Mucosa of descending colon (tissue), 3 donors: ENCODE data around the gene BAHD1. TPM values are rescaled to one million over a fixed set of nuclear protein-coding genes. Genes with fewer than 3 reads are reported as not detected.

Experiments used
- ATAC-seq: fragments of 200-7000 bp; cut with Tn5 transposase; one replicate; pipeline ENCODE4 v1.9.1; 2020; ENCODE audit warnings: mild to moderate bottlenecking, moderate library complexity
- DNase-seq, 3 donors: peaks; one replicate each; pipeline ENCODE4 v3.0.0-alpha.2; 2020
- H3K36me3 ChIP-seq: fragments of 200-600 bp; one replicate; pipeline ENCODE4 v1.8.0; 2021; ENCODE audit warnings: low read depth, mild to moderate bottlenecking
- H3K4me1 ChIP-seq: fragments of 200-600 bp; one replicate; pipeline ENCODE4 v1.8.0; 2021; ENCODE audit warnings: low read depth, mild to moderate bottlenecking
- H3K4me3 ChIP-seq: fragments of 200-600 bp; one replicate; pipeline ENCODE4 v1.8.0; 2021; ENCODE audit warnings: mild to moderate bottlenecking
- H3K9me3 ChIP-seq: fragments of 200-600 bp; one replicate; pipeline ENCODE4 v1.8.0; 2021; ENCODE audit warnings: mild to moderate bottlenecking
- intact Hi-C, 2 donors: fragments of 100-400 bp; cut with DNase I in 1 of 2; cut with micrococcal nuclease in 1 of 2; formaldehyde crosslinking; loops; one replicate each; pipeline versions ENCODE4 v1.11.0 to v1.11.1; 2022; cut with DNase I, micrococcal nuclease
- total RNA-seq, 3 donors: library from RNA; stranded (reverse); fragmentation: NEBNext Ultra II Directional in 2 of 3; extraction: Animal tissue kit (Norgen Biotek cat#: 25700) in 2 of 3; gene quantifications; one replicate each; pipeline versions ENCODE4 v1.2.1 to v1.2.4, GENCODE V29; 2021 to 2023
- TF ChIP-seq, protein P1 (sequence below): fragments of 200-600 bp; IDR thresholded peaks from one replicate; pipeline ENCODE4 v1.8.0; 2022; ENCODE audit warnings: antibody characterized with exemption, mild to moderate bottlenecking
- donor health status: DM: no; HTN: no; CAD: no; lungs with moderate emphysema.
- donor health status: DM: no; HTN: no; CAD: no.
- donor health status: DM: no; HTN: yes; CAD: no.

The BAHD1 gene
- total RNA-seq, 3 donors from 2014 or later, result 26.9 to 32.2 (median 31.1) TPM

DNA sequence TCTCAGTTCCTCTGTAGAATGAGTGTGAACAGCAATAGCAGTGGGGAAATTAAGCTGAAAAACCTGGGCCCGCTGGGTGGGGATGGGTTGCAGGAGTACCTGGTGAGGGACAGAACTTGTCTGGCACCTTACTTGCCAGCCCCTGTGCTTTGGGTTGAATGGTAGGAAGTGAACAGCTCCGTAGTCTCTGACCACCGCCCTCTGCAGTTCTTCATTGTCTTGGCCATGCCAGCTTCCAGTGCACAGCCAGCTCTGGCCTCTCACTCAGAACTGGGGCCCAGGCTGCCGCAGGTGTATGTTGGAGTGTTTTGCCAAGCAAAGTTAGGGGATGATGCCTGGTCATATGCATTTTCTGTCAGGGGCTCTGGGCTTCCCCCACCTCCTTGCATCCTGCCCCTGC, 16.0 kb downstream of the BAHD1 start:
- Histone ChIP-seq H3K9me3 (no peaks in the 10 kb centered on the region), H3K36me3 (no peaks in the 10 kb centered on the region), H3K4me3 (no peak overlapping the region), H3K4me1 (peaks cover 35% of the 10 kb centered on the region)
- no peak for DNase-seq
- TF ChIP-seq, protein P1, sequence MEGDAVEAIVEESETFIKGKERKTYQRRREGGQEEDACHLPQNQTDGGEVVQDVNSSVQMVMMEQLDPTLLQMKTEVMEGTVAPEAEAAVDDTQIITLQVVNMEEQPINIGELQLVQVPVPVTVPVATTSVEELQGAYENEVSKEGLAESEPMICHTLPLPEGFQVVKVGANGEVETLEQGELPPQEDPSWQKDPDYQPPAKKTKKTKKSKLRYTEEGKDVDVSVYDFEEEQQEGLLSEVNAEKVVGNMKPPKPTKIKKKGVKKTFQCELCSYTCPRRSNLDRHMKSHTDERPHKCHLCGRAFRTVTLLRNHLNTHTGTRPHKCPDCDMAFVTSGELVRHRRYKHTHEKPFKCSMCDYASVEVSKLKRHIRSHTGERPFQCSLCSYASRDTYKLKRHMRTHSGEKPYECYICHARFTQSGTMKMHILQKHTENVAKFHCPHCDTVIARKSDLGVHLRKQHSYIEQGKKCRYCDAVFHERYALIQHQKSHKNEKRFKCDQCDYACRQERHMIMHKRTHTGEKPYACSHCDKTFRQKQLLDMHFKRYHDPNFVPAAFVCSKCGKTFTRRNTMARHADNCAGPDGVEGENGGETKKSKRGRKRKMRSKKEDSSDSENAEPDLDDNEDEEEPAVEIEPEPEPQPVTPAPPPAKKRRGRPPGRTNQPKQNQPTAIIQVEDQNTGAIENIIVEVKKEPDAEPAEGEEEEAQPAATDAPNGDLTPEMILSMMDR, result no peak
- no peak for ATAC-seq
- intact Hi-C loops, result no loop called here

DNA sequence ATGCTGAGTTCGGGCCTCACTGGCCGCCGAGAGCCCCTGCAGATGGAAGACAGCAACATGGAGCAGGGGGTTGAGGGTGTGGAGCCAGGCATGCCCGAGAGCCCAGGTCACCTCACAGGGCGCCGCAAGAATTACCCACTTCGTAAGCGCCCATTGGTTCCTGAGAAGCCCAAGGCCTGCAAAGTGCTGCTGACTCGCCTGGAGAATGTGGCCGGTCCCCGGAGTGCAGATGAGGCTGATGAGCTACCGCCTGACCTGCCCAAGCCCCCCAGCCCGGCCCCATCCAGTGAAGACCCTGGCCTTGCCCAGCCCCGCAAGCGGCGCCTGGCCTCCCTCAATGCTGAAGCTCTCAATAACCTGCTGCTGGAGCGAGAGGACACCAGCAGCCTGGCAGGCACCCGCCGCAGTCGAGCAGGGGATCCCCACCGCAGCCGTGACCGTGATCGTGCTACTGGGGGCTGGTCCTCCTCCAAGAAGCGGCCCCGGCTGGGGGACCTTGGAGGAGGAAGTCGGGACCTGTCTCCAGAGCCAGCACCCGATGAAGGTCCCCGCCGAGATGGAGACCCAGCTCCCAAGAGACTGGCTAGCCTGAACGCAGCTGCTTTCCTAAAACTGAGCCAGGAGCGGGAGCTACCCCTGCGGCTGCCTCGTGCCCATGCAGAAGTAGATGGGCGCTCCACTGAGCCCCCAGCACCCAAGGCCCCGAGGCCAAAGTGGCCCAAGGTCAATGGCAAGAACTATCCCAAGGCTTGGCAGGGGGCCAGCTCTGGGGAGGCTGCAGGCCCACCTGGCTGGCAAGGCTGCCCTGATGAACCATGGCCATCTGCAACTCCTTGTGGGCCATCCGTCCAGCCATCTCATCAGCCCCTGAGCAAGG, 18.0 kb downstream of the BAHD1 start:
- DNase-seq (no peak), ATAC-seq (no peak)
- intact Hi-C loops, result no loop called here
- Histone ChIP-seq H3K9me3 (no peaks in the 10 kb centered on the region), H3K36me3 (no peaks in the 10 kb centered on the region), H3K4me3 (no peak overlapping the region), H3K4me1 (peaks cover 15% of the 10 kb centered on the region)
- TF ChIP-seq, protein P1, result no peak

DNA sequence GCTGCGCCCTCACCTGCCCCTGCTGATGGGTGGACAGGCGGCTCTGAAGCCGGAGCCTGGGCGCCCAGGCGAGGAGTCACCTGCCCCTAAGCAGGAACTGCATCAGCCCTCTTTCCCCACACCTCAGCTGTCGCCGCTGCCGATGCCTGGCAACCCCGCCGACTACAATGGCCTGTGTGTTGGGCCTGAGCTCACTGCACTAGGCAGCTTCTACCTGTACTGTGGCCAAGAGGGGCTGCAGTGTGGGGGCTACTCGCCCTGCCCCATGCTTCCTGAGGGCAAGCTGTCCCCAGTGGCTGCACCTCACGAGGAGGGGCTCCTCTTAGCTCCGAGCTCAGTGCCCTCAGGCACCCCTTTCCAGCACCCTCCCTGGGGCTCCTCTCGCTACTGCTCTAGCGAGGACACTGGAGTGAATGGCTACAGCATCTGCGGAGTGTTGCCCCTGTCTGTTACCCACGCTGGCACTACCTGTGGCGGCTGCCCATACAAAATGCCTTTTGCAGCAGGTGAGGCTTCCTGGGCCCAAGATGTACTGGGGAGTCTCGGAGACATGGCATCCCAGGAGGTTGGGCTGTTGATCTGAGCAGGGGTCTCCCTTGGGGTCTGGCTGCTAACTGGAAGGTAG, 18.8 kb downstream of the BAHD1 start:
- intact Hi-C loops, result no loop called here
- no peaks in the 10 kb centered on the region for H3K9me3 ChIP-seq
- no peak for DNase-seq
- H3K36me3 ChIP-seq, result no peaks in the 10 kb centered on the region
- no peak overlapping the region for H3K4me3 ChIP-seq
- peaks cover 9% of the 10 kb centered on the region for H3K4me1 ChIP-seq
- no peak for ATAC-seq
- TF ChIP-seq, protein P1, result no peak

DNA sequence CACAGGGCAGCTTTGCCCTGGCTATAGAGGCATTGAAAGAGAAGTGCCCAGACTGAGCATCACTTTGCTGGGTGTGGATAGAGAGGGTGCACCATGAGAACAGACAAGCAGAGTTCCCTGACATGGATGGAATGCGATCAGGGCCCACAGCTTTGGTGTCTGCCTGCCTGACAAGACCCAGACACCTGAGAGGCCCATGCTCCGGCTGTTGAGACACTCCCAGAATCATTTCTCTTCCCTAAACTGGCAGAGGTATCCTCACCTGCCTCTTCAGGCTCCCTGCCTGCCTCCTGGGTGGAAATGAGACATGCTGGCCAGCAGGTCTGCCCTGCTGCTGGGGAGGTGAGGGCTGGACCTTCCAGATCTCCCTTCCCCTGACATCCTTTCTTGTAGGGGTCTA, 19.7 kb downstream of the BAHD1 start:
- Histone ChIP-seq H3K9me3 (no peaks in the 10 kb centered on the region), H3K4me1 (peaks cover 7% of the 10 kb centered on the region), H3K4me3 (no peak overlapping the region), H3K36me3 (no peaks in the 10 kb centered on the region)
- intact Hi-C loops, result no loop called here
- ATAC-seq (no peak), DNase-seq (no peak)
- TF ChIP-seq, protein P1, result no peak

DNA sequence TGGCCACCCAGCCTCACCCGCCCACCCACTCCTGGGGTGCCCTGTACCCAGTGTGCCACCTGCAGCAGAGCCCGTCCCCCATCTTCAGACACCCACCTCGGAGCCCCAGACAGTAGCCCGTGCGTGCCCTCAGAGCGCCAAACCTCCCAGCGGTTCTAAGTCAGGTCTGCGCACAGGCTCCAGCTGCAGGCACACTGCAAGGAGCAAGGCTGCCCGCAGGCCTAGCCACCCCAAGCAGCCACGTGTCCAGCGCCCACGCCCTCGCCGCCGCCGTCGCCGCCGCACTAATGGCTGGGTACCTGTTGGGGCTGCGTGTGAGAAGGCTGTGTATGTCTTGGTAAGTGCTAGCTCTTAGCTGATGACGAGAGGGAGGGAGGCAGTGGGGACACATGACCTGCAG, 21.2 kb downstream of the BAHD1 start:
- Histone ChIP-seq H3K4me3 (no peak overlapping the region), H3K4me1 (peaks cover 3% of the 10 kb centered on the region), H3K9me3 (no peaks in the 10 kb centered on the region), H3K36me3 (no peaks in the 10 kb centered on the region)
- ATAC-seq, result no peak
- DNase-seq, result no peak
- TF ChIP-seq, protein P1, result no peak
- intact Hi-C loops, result no loop called here
